GM21390 (cell line): ENCODE results near the gene SUCNR1.

Experiments
- ATAC-seq: cut with Tn5 transposase; IDR thresholded peaks from one replicate; pipeline ENCODE4 v1.9.1; 2021; ENCODE audit not compliant: unreplicated experiment

The SUCNR1 gene

DNA sequence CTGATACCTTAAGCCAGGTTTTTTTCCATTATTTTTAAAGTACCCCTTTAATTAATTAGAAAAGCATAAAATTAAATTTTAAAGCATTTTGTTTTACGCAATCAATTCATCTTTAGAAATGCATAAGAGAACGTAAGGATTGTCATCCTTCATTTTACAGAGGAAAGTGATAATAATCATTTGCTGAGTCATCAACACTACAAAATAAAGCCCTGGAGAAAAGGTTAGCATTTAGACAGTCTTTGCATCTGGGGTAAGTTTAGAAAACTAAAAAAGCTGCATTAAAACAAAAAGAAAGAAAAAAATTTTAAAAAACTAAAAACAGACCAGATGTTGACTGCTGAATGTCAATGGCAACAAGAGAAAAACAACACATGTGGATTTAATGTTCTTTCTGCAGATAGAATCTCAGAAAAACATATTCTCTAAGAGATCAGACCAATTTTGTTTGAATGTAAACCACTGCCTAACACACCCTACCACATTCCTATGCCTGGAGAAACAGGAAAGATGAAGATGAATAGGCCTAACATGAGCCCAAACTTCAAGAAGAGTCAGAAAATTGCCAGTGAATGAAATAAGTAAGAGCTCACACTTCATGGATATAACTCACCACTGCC lies 59.9 kb downstream of the SUCNR1 start:
- ATAC-seq: no peak
